OCI-LY3 (cell line): ENCODE data around the gene RUNX3.

Experiments
- H2AFZ ChIP-seq: fragments of 200-600, 300-600 bp; shearing (Covaris generic); 2 replicates; pipeline ENCODE4 v1.6.0; 2014; ENCODE audit warnings: antibody characterized with exemption, low read depth, low read length
- H3K27ac ChIP-seq: fragments of 200-600, 300-600 bp; sonication (generic); 2 replicates; pipeline ENCODE4 v1.5.1; 2014; ENCODE audit warnings: mild to moderate bottlenecking, low read length, moderate library complexity, mixed read lengths
- H3K27me3 ChIP-seq: fragments of 200-600, 300-600 bp; sonication (generic); 2 replicates; pipeline ENCODE4 v1.6.1; 2014; ENCODE audit warnings: low read depth, low read length, mixed read lengths
- H3K36me3 ChIP-seq: fragments of 200-600, 300-600 bp; sonication (generic); replicated peaks from 2 replicates; pipeline ENCODE3; 2014; ENCODE audit warnings: low read depth, low read length, mixed read lengths
- H3K4me1 ChIP-seq: fragments of 300-600, 200-600 bp; sonication (generic); 2 replicates; pipeline ENCODE4 v1.6.1; 2014; ENCODE audit warnings: low read length, mixed read lengths
- H3K4me2 ChIP-seq: fragments of 200-600, 300-600 bp; sonication (generic); 2 replicates; pipeline ENCODE4 v1.6.1; 2014; ENCODE audit warnings: low read length, mixed read lengths
- H3K4me3 ChIP-seq: fragments of 300-600, 200-600 bp; sonication (generic); 2 replicates; pipeline ENCODE4 v1.5.1; 2014; ENCODE audit warnings: antibody characterized with exemption, mild to moderate bottlenecking, low read length, moderate library complexity
- H3K79me2 ChIP-seq: fragments of 300-600, 200-600 bp; shearing (Covaris generic); 2 replicates; pipeline ENCODE4 v1.6.1; 2014; ENCODE audit warnings: mild to moderate bottlenecking, low read length, mixed read lengths
- H3K9ac ChIP-seq: fragments of 300-600, 200-600 bp; shearing (Covaris generic); 2 replicates; pipeline ENCODE4 v1.6.0; 2014; ENCODE audit warnings: mild to moderate bottlenecking, low read length, moderate library complexity
- H3K9me3 ChIP-seq: fragments of 200-600, 300-600 bp; shearing (Covaris generic); 2 replicates; pipeline ENCODE4 v1.6.1; 2014; ENCODE audit warnings: low read length, mixed read lengths; ENCODE audit not compliant: insufficient read depth
- H4K20me1 ChIP-seq: fragments of 200-600, 300-600 bp; sonication (generic); 2 replicates; pipeline ENCODE4 v1.6.1; 2016; ENCODE audit warnings: low read length, mixed read lengths; ENCODE audit not compliant: insufficient read depth
- CTCF ChIP-seq: fragments of 200-600, 300-600 bp; sonication (generic); IDR thresholded peaks from 2 replicates; pipeline ENCODE4 v1.5.1; 2014; ENCODE audit warnings: antibody characterized with exemption, low read length, low read depth
- EZH2phosphoT487 ChIP-seq: fragments of 200-600 bp; shearing (Covaris generic); IDR thresholded peaks from 2 replicates; pipeline ENCODE4 v1.6.1; 2018; ENCODE audit warnings: antibody characterized with exemption, mixed run types, low read depth

The RUNX3 gene

GRCh38 chr1:24973315-24973714, 43.2 kb upstream of the RUNX3 start:
- H3K4me3 ChIP-seq, result no peak overlapping the region
- no peak overlapping the region for H2AFZ ChIP-seq
- 0 out of 2 replicates have a peak, but pooled peaks cover 2% of the 10 kb centered on the region for H3K27me3 ChIP-seq
- TF ChIP-seq EZH2phosphoT487 (no peak), CTCF (no peak)
- H3K36me3 ChIP-seq, result no peaks in the 10 kb centered on the region
- H3K9me3 ChIP-seq, result peaks cover 10% of the 10 kb centered on the region; the same call in 1 of the 2 replicates
- H3K27ac ChIP-seq, result no peak overlapping the region
- H4K20me1 ChIP-seq, result no peaks in the 10 kb centered on the region
- H3K4me2 ChIP-seq, result no peak overlapping the region
- peaks cover 33% of the 10 kb centered on the region for H3K4me1 ChIP-seq
- H3K9ac ChIP-seq, result no peak overlapping the region
- no peaks in the 10 kb centered on the region for H3K79me2 ChIP-seq

GRCh38 chr1:24972915-24973242, 42.8 kb upstream of the RUNX3 start:
- H3K4me1 ChIP-seq, result peaks cover 33% of the 10 kb centered on the region
- H3K4me2 ChIP-seq, result peak overlapping the region; percentile 8; the same call in 1 of the 2 replicates
- no peaks in the 10 kb centered on the region for H3K27me3 ChIP-seq
- no peaks in the 10 kb centered on the region for H3K36me3 ChIP-seq
- TF ChIP-seq EZH2phosphoT487, result no peak
- TF ChIP-seq CTCF, result no peak
- no peak overlapping the region for H3K4me3 ChIP-seq
- H3K9ac ChIP-seq, result no peak overlapping the region
- H2AFZ ChIP-seq, result no peak overlapping the region
- peaks cover 10% of the 10 kb centered on the region; the same call in 1 of the 2 replicates for H3K9me3 ChIP-seq
- no peak overlapping the region for H3K27ac ChIP-seq
- no peaks in the 10 kb centered on the region for H4K20me1 ChIP-seq
- H3K79me2 ChIP-seq, result no peaks in the 10 kb centered on the region

- no peaks in the 10 kb centered on the region for H3K36me3 ChIP-seq
- no peak overlapping the region for H3K9ac ChIP-seq
- peaks cover 34% of the 10 kb centered on the region for H3K4me1 ChIP-seq
- H2AFZ ChIP-seq, result no peak overlapping the region
- peaks cover 10% of the 10 kb centered on the region; the same call in 1 of the 2 replicates for H3K9me3 ChIP-seq
- no peak overlapping the region for H3K27ac ChIP-seq
- TF ChIP-seq CTCF (no peak), EZH2phosphoT487 (no peak)
- H3K4me3 ChIP-seq, result no peak overlapping the region
- no peaks in the 10 kb centered on the region for H3K79me2 ChIP-seq
- no peaks in the 10 kb centered on the region for H3K27me3 ChIP-seq
- H4K20me1 ChIP-seq, result no peaks in the 10 kb centered on the region
- H3K4me2 ChIP-seq, result peak overlapping the region; percentile 8
These were observed 42.3 kb upstream of the RUNX3 start for GRCh38 chr1:24972221-24972914.

GRCh38 chr1:24970926-24971875, 41.1 kb upstream of the RUNX3 start:
- H3K27ac ChIP-seq, result no peak overlapping the region

More at GRCh38 chr1:24970926-24971875, 41.1 kb upstream of the RUNX3 start:
- Histone ChIP-seq H3K36me3 (no peaks in the 10 kb centered on the region), H2AFZ (no peak overlapping the region), H3K27me3 (no peaks in the 10 kb centered on the region), H4K20me1 (no peaks in the 10 kb centered on the region), H3K9ac (no peak overlapping the region), H3K4me3 (no peak overlapping the region), H3K9me3 (peaks cover 9% of the 10 kb centered on the region; the same call in 1 of the 2 replicates), H3K4me2 (peak overlapping the region; percentile 75), H3K79me2 (no peaks in the 10 kb centered on the region), H3K4me1 (peaks cover 45% of the 10 kb centered on the region)
- TF ChIP-seq EZH2phosphoT487 (no peak), CTCF (no peak)
